Measurements from ENCODE around the gene CILP2. TPM values are rescaled to one million over a fixed set of nuclear protein-coding genes. Genes with fewer than 3 reads are reported as not detected.
A peak's percentile ranks its signal among the peaks of the same experiment; 100 is the strongest.

Gene CILP2
- total RNA-seq, 3 donors from 2014 or later: 0.15 to 0.66 (median 0.16) TPM

- no peak overlapping the region for H3K4me3 ChIP-seq
- H3K4me1 ChIP-seq: no peaks in the 10 kb centered on the region
- TF ChIP-seq CTCF (IDR thresholded peaks at IDR 0.05) (peak in 2 of 3 donors; percentile 33 to 34), POLR2AphosphoS5 (IDR thresholded peaks at IDR 0.05) (no peak), POLR2A (IDR thresholded peaks at IDR 0.05) (no peak)
- intact Hi-C loops (cut with DNase I; ENCODE audit: low total_unique reads): no loop called here
- peaks cover 0 to 1% of the 10 kb centered on the region in 2 donors for H3K27me3 ChIP-seq
- no peaks in the 10 kb centered on the region for H3K9me3 ChIP-seq
- H3K36me3 ChIP-seq: no peaks in the 10 kb centered on the region
- DNase-seq (ENCODE audit: low spot score in 2 of 2): no peak
- no peak overlapping the region for H3K27ac ChIP-seq
Measured at GRCh38 chr19:19554074-19555023, 16.3 kb downstream of the CILP2 start.

GRCh38 chr19:19558055-19558454 lies 20.0 kb downstream of the CILP2 start:
- Histone ChIP-seq H3K9me3 (no peaks in the 10 kb centered on the region), H3K36me3 (no peaks in the 10 kb centered on the region), H3K27me3 (no peaks in the 10 kb centered on the region), H3K4me1 (no peaks in the 10 kb centered on the region), H3K27ac (no peak overlapping the region), H3K4me3 (no peak overlapping the region)
- intact Hi-C loops (cut with DNase I; ENCODE audit: low total_unique reads): no loop called here
- TF ChIP-seq POLR2AphosphoS5 (IDR thresholded peaks at IDR 0.05) (no peak), CTCF (IDR thresholded peaks at IDR 0.05) (no peak), POLR2A (IDR thresholded peaks at IDR 0.05) (no peak)
- DNase-seq (ENCODE audit: low spot score in 2 of 2): no peak

GRCh38 chr19:19558636-19559035 lies 20.6 kb downstream of the CILP2 start:
- Histone ChIP-seq H3K9me3 (no peaks in the 10 kb centered on the region), H3K4me3 (no peak overlapping the region), H3K4me1 (no peaks in the 10 kb centered on the region), H3K36me3 (no peaks in the 10 kb centered on the region), H3K27me3 (no peaks in the 10 kb centered on the region), H3K27ac (no peak overlapping the region)
- TF ChIP-seq CTCF (IDR thresholded peaks at IDR 0.05): no peak
- no peak for TF ChIP-seq POLR2A (IDR thresholded peaks at IDR 0.05)
- no peak for TF ChIP-seq POLR2AphosphoS5 (IDR thresholded peaks at IDR 0.05)
- no peak for DNase-seq (ENCODE audit: low spot score in 2 of 2)
- intact Hi-C loops (cut with DNase I; ENCODE audit: low total_unique reads): no loop called here

- no peak for TF ChIP-seq CTCF (IDR thresholded peaks at IDR 0.05)
- TF ChIP-seq POLR2AphosphoS5 (IDR thresholded peaks at IDR 0.05): no peak
- TF ChIP-seq POLR2A (IDR thresholded peaks at IDR 0.05): no peak
- no peaks in the 10 kb centered on the region for H3K9me3 ChIP-seq
- no peaks in the 10 kb centered on the region for H3K4me1 ChIP-seq
- no peaks in the 10 kb centered on the region for H3K36me3 ChIP-seq
- H3K27ac ChIP-seq: no peak overlapping the region
- DNase-seq (ENCODE audit: low spot score in 2 of 2): no peak
- intact Hi-C loops (cut with DNase I; ENCODE audit: low total_unique reads): no loop called here
- no peaks in the 10 kb centered on the region for H3K27me3 ChIP-seq
- H3K4me3 ChIP-seq: no peak overlapping the region
Measured at GRCh38 chr19:19559931-19560330, 21.9 kb downstream of the CILP2 start.

GRCh38 chr19:19561946-19562664 lies 24.0 kb downstream of the CILP2 start:
- H3K9me3 ChIP-seq: no peaks in the 10 kb centered on the region
- no peak for DNase-seq (ENCODE audit: low spot score in 2 of 2)
- H3K27me3 ChIP-seq: no peaks in the 10 kb centered on the region
- no peaks in the 10 kb centered on the region for H3K4me1 ChIP-seq
- TF ChIP-seq POLR2A (IDR thresholded peaks at IDR 0.05) (no peak), CTCF (IDR thresholded peaks at IDR 0.05) (no peak), POLR2AphosphoS5 (IDR thresholded peaks at IDR 0.05) (no peak)
- H3K27ac ChIP-seq: no peak overlapping the region
- no peaks in the 10 kb centered on the region for H3K36me3 ChIP-seq
- H3K4me3 ChIP-seq: no peak overlapping the region
- intact Hi-C loops (cut with DNase I; ENCODE audit: low total_unique reads): no loop called here
